ENCODE measurements around the gene MEF2D.

DNA sequence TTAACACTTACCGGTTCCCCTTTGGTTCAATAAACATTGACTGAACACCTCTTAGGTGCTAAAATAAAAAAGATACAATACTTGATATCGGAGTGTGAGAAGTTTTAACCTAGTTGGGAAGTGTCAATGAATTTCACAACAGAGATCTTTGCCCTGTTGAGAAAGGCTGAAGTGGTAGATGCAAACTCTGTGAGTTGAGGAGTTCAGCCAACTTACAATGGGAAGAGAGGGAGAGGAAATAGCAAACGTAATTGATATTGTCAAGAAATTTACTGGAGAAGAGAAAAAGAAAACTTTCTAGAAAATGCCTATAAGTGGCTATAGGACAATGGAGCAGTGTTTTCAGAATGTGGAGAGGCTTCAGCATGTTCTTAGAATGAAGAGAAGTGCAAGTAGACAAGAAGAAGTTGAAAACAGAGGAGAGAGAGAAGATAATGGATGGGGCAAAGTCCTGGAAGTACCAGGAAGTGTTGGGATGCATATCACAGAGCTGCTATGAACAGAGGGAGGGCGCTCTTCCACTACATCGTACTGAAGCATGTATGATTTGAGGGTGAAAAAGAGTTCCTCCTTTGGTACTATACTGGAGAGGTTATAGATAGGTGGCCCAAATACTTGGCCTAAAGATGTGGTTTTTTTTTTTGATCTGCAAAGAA lies 48.9 kb downstream of the MEF2D start:
- TF ChIP-seq, protein P1, sequence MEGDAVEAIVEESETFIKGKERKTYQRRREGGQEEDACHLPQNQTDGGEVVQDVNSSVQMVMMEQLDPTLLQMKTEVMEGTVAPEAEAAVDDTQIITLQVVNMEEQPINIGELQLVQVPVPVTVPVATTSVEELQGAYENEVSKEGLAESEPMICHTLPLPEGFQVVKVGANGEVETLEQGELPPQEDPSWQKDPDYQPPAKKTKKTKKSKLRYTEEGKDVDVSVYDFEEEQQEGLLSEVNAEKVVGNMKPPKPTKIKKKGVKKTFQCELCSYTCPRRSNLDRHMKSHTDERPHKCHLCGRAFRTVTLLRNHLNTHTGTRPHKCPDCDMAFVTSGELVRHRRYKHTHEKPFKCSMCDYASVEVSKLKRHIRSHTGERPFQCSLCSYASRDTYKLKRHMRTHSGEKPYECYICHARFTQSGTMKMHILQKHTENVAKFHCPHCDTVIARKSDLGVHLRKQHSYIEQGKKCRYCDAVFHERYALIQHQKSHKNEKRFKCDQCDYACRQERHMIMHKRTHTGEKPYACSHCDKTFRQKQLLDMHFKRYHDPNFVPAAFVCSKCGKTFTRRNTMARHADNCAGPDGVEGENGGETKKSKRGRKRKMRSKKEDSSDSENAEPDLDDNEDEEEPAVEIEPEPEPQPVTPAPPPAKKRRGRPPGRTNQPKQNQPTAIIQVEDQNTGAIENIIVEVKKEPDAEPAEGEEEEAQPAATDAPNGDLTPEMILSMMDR (IDR thresholded peaks at IDR 0.05; ENCODE audit: low read depth, low read length) = peak; percentile 40
- TF ChIP-seq EZH2phosphoT487 (IDR thresholded peaks at IDR 0.05; ENCODE audit: low read depth) = no peak

All from OCI-LY3 (cell line).